ENCODE data around the gene PLSCR4.
A peak's percentile ranks its signal among the peaks of the same experiment; 100 is the strongest.
"Not testable (repeated sequence)": the region's sequence is repeated elsewhere in the genome, so short reads cannot be mapped to it uniquely, and the experiment has no call there.

PLSCR4 gene

DNA sequence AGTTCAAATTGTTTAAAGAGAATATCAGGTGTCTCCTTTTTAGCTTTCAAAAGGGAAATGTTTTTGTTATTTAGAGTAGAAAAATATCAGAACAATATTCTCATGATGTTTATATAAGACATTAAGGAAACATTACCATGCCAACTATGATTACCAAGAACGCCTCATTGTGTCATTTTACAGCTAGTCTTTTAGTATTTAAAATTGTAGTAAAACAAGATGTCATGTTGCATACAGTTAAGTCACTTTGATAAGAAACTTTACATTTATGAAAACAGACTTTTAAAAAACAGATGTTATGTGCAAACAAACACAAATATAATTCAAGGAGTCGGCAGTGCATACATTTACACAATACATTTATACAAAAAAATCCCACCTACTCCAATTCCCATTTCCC is 4.4 kb downstream of the PLSCR4 start:
- DNase-seq: no peak

DNA sequence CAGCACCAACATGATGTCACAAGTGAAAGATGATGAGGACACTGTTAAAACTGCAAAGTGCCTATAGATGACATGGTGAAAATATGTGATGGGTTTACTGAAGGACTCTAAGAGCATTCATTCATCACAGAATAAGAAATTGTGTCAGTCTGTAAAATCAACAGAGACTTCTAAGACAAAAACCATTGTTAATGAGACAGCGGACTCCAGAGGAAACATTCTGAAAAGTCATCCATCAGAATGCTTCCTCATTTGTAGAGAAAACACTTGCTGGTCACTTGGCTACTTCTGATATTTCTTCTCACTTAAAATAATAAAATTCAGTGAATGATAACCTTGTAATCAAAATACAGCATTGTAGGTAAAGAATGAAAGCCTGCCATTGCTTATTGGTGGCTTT is 7.3 kb downstream of the PLSCR4 start:
- DNase-seq: no peak

DNA sequence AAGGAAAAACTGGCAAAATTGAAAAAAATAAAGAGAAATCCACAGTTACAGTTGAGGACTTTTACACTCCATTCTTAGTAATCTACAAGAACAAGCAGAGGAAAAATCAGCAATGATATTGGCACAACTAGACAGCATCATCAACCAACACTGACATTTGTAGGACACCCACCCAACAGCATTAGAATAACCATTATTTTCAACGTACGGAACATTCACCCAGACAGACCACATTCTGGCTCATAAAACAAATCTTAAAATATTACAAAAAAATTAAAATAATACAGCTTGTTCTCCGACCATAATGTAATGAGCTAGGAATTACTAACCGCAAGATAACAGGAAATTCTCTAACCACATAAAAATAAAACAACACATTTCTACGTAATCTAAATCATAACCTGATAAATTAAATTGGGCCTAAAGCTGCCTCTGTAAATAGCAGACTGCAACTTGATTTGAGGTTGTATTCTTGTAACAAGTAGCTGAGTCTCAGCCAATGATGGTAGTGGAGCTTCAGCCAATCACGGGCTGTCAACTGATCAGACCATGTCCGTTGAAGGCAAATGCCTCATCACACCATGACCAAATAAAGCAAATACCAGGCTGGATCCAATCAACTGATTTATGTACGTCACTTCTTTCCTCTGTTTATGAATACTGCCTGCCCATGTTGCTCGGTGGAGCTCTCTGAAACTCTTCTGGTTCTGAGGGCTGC is 9.2 kb downstream of the PLSCR4 start:
- DNase-seq: no peak

DNA sequence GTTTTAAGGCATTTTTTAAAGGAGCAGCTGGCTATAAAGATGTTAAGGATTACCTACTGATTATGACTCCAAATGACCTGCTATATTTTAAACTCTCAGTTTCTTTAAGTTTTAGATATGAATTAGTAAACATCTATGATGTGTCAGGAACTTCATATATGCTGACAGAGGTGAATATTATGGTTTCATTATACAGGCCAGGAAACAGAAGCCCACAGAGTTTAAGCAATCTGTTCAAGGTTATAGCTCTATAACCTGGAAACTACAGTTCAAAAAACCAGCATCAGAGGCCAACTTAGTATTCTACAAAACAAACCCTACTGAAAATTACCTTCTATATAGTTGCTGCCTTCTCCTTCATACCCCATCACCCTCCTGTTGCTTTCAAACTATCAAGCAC is 17.4 kb downstream of the PLSCR4 start:
- DNase-seq: no peak

DNA sequence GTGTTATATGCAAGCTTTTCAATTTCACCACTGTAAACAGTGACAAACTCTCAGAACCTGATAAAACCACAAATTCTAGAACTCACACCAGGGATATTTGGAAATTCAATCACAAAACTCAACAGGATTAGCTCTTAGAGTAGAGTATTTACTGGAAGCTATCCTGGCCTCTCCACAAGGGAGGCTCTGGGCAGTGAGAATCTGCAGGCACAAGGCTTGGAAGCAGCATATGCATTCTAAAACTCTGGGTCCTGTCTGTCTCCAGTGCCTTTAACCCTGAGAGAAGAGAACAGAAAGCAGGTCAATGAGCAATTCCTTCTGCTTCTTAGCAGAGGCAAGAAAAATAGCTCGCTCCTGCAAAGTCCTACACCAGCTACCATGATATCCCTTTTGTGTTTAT is 23.4 kb downstream of the PLSCR4 start:
- no peak for DNase-seq

DNA sequence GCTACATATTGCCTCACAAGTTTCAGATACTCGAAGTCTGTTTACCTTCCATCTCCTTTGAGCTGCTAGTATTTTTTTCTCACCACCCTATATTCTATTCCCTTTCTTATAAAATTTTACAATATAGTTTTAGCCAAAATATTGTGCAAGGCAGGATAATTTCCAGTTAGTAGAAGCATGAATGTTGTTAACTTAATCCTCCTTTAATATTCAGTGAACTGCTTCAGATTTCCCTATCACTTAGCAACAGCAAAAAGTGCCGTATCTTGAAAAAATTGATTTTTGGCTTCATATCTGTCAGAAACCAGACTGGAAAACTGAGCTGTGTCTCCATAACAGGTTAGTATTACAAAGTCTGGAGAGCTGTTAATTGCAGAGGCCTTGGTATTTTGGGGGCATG is 24.0 kb downstream of the PLSCR4 start:
- no peak for DNase-seq

DNA sequence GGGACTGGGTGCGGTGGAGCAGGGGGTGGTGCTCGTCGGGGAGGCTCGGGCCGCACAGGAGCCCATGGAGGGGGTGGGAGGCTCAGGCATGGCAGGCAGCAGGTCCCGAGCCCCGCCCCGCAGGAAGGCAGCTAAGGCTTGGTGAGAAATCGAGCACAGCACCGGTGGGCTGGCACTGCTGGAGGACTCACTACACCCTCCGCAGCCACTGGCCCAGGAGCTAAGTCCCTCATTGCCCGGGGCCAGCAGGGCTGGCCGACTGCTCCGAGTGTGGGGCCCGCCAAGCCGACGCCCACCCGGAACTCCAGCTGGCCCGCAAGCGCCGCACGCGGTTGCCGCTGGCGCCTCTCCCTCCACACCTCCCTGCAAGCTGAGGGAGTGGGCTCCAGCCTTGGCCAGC is 25.4 kb downstream of the PLSCR4 start:
- not testable (repeated sequence) for DNase-seq

DNA sequence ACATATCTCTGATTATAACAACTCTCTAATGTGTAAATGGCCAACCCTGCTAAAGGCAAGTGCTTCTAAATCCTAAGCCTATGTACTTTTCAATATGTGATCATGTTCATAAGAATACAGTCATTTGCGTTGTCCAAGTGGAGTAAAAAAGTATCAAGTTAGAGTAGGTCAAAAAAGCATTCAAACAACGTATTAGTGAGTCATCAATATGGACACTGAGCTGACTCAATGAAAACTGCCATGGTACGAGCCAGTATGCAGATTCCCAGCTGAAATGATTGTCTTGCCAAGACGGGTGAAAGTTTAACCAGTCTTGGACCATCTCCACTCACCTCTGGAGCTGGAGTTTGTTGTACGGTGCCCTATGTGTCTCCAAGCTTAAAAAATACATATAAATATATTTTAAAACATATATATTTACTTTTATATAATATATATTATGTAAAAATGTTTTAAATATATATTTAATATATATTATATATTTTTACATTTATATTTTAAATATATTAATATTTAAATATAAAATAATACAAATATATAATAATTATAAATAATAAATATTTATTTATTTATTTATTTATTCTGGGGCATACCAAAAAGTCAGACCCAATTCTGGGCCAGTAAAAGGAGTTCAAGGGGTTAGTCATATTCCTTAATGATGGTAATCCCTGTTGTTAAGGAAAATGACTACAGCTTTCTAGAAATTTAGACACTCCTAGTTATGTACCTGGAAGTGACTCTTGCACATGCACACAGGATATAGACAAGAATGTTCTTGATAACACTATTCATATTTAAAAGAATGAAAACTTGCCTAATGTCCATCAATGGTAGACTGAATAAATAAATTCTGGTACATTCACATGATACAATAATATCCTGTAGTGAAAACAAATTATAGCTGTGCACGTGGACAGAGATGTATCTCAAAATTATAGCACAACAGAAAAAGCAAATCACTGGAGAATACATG is 27.2 kb downstream of the PLSCR4 start:
- no peak for DNase-seq

DNA sequence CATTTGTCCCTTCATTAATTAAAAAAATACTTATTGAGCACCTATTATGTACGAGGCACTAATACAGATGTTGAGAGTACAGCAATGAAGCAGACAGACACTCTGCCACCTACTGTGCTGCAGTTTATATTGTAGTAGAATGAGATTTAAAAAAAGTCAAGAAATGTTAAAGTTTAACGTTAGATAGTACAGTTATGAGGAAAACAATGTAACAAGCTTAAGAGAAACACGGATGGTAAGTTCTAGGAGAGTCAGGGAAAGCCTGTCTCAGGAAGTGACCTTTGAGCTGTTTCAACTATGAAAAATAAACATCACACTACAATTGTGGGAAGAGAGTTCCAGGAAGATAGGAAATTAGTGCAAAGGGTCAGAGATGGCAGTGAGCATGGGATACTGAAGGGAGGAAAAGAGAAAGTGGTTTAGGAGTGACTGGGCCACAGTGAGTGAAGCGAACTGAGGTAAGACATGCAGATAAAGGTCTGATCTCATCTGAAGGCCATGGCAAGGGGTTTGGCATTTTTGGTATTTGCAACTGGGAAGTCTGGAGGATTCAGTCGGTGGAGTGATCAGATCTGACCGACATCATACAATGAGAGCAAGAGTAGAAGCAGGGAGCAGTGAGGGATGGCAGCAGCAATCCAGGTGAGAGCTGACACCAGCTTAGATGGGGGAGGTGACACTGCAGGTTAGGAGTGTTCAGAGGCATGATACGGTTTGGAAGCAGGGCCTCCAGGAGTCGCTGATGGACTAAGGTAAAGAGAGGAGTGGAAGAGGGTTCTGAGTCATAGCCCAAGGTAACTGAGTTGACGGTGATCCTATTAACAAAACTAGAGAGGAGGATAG is 28.5 kb downstream of the PLSCR4 start:
- DNase-seq: no peak

DNA sequence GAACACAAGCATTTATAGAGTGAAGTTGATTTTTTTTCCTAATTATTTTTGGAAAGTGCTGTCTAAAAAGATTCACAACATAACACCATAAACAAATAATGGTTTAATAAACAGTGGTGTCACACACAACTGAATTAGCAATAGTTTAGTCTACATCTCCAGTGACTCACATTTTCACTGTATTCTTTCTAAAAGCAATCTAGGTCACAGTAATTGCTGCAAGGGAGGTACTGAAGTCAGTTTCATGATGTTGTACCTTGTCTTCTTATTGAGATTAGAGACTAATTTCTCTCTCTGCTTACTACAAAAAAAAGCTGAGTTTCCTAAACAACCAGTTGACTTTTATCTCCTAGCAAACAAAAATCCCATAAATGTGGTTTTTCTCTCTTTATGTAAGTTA is 29.6 kb downstream of the PLSCR4 start:
- no peak for DNase-seq

DNA sequence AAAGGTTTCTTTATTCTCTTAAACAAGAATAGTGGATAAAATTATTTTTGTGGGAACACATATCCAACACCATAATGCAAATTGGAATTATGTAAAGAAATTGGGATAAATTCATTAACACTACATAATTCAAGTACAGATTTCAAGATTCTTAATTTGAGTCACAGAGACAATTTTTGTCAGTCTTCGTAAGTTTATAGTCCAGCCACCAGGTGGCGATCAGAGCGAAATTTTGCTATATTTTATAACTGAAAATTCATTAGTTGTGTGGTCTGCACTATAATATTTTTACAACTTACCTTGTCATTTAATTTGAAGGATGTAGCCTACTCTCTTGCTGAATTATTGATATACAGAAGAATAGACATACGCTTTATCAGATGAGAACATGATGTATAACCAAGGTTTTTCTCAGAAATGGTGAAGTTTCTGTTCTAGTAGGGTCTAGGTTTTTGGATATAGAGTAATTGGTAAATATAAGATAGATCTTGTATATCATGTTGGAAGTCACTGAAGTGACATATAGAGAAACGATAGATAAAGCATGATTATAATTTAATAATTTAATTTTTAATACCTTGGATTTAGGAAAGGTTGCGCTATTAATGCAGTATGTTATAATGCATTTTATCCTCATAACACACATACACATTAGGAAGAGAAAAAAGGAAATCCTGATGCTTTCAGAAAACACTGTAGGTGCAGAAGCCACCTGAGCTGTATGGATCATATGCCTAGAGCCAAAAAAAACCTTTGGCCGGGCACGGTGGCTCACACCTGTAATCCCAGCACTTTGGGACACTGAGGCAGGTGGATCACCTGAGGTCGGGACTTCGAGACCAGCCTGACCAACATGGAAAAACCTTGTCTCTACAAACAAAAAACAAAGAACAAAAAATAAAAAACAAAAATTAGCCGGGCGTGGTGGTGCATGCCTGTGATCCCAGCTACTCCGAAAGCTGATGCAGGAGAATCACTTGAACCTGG is 31.7 kb downstream of the PLSCR4 start:
- DNase-seq: peak; percentile 62

DNA sequence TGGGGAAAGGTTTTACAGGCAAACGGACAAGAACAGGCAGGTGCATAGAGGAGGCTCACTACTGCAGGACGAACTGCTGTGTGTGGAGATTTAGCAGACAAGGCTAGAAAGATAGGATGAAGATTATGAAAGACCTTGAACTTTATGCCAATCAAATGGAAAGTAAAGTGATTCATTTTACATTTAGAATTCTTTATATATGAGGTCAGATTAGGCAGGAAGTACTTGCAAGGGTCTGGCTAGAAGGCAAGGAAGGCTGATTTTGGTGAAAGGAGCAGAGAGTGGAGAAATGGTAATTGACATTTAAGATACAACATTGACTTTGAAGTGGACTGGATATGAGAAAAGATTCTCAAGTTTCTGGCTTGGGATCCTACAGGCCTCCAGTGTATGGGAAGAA is 33.6 kb downstream of the PLSCR4 start:
- DNase-seq: no peak

DNA sequence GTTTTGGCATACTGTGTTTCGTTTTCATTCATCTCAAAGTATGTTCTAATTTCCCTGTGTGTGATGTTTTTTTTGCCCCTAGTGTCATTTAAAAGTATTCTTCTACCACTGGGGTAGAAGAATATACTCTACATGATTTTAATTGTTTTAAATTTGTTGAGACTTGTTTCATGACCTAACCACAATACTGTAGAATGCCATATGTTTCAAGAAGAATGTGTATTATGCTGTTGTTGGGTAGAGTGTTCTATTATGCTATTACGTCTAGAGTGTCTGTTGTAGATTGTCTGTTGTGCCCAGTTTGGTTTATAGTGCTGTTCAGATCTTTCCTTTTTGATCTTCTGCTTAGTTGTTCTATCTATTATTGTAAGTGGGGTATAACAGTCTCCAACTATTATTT is 36.4 kb downstream of the PLSCR4 start:
- DNase-seq: no peak

DNA sequence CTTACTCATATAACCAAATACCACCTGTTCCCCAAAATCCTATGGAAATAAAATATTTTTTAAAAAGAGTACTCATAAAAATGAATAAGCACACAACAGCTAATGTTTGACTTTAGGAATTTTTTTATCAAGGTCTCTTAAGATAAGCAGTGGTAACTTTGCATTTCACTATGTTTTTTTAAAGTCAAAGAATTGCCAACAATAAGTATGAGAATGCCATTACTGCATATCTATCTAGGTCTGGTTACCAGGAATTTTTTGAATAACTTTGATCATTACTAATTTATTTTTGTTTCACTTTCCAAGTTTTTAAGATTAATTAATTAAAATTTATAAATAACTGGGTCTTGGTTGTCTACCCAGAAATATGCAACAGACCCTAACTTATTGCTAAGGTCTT is 41.5 kb downstream of the PLSCR4 start:
- DNase-seq: no peak

DNA sequence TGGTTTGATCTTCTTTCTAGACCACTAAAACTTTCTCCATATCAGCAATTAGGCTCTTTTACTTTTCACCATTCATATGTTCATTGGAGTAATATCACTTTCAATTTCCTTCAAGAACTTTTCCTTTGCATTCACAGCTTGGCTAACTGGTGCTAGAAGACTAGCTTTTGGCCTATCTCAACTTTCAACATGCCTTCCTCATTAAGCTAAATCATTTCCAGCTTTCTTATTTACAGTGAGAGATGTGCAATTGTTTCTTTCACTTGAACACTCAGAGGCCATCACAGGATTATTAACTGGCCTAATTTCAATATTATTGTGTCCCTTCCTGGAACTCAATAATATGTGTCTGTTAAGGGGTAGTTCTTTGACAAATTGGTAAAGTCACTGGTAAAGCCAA is 47.1 kb downstream of the PLSCR4 start:
- DNase-seq: no peak

DNA sequence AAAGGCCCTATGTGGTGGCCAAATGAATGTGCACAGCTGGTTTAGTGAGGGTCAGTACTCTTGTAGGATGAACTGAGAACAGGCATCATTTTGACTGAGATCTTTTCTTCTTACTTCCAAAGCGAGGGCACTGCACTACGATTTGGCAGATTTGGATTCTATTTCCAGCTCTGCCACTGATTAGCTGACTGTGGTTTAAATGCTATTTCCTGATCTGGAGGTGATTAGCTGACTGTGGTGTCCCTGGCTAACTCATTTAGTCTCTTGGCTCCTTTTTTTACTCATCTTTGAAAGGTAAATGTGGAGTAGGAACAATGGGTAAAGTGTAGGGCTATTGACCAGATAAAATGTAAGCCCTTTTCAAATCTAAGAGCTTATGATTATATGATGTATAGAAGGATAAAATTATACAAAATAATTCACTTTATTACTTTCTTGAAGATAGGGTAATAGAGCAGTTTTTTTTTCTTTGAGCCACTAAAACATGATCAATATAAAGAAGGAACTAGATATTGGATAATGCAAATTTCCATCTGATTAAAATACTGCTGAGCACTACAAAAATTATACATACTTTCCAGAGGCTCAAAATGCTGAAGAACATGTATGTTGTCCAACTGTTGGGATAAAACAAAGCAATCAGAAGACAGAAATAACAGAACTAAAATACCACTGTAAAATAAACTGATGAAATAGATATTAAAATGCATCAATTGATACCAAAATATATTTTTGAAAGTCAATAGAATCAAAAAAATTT is 50.3 kb downstream of the PLSCR4 start:
- DNase-seq: no peak

DNA sequence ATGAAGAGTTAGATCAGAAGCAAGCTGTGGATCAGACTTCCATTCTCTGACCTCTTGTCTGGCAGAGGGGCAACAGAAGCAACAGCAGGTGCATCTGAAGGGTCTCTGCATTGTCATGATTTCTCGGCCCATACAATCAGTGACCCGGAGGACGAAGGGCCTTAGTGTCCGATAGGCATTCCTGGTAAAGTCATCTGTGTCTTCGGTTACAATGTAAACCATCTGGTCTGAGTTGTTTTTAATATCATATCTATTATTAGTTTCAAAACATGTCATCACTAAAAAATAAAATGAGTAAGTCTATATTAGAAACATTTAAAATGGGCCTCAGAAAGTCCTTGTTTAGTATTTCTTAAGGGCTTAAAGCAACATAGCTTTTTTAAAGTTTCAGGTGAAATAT is 51.1 kb downstream of the PLSCR4 start:
- no peak for DNase-seq

DNA sequence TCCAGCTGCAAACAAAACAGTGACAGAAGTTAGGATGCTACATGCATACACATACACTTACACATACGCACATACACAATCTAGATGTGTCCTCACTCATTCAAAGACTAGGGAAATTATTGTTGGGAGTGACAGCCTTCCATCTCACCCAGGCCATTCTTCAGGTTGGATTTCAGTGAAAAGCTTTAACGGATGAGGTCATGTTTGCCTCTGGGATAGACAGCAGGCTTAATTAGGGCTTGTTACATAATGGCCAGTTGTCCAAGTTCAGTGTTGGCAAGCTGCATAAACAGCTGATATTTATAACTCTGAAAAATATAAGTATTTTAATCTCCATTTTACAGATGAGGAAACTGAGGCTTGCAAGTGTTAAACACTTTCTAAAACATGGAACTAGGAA is 54.1 kb downstream of the PLSCR4 start:
- no peak for DNase-seq

DNA sequence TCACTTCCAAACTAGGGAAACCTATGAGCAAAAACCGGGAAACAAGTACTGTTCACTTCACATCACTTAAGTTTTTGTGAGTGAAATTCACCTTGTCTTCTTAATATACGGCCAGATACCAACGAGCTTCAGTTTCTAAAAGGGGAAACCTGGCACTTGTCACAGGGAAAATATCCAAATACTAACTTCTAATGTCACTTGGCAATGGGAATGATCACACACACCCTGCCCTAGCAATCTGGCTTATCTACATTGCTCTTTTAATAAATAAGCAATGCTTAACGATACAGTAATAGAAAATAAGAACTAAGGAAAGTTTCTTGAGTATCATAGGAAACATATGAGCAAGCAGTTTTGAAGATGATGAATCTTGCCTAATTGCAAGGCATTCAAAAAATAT is 55.3 kb downstream of the PLSCR4 start:
- DNase-seq: no peak

DNA sequence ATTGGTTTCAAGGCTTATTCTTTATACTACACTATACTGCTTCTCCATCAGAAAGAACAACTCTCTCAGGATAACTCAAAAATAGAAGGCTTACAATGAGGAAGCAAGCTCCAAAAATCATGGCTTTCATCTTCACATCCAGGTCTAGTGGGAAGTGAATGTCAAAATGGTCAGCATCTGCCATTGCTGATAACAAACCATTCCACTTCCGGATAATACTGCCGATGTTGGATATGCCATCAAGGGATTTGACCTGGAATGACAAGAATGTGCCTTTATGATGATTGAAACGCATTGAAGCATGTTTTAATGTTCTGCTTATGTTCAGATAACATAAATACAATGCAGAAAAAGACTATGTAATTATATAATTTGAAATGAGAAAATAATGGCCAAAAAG is 55.9 kb downstream of the PLSCR4 start:
- DNase-seq: no peak

DNA sequence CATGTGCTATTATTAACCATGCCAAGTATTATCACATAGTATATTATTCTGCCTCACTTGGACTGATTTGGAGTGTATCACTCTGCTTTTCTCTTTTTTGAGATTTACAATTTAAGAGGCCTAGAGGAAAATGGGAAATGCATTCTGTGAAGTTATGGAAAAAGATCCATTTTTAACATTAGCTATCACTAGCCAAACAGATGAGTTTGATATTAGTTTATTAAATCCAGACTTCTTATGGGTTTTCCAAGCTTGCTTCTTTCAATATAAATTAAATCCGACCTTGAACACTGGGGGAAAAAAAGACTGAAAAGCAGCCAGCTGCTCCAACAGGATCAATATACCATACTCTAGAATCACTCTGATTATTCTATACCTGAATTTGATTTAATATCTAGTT is 59.9 kb downstream of the PLSCR4 start:
- DNase-seq: no peak

Measured in COR-L47 (cell line).